SK-N-MC (cell line): ENCODE results near the gene NMBR.
"Not testable (repeated sequence)": the region's sequence is repeated elsewhere in the genome, so short reads cannot be mapped to it uniquely, and the experiment has no call there.

ENCODE experiments used
- EZH2 ChIP-seq: fragments of 200-600 bp; sonication (generic); IDR thresholded peaks from one replicate; pipeline ENCODE4 v1.6.1; 2017; ENCODE audit warnings: antibody characterized with exemption
- FOXP2 ChIP-seq: optimal IDR thresholded peaks from 2 replicates; pipeline ENCODE3; 2011; ENCODE audit warnings: mild to moderate bottlenecking, moderate library complexity; ENCODE audit not compliant: insufficient read depth; ENCODE audit errors: extremely low read length, control extremely low read depth
- POLR2AphosphoS5 ChIP-seq: IDR thresholded peaks from 2 replicates; pipeline ENCODE4 v1.6.1; 2012; ENCODE audit warnings: mild to moderate bottlenecking, low read depth, low read length, borderline replicate concordance

DNA sequence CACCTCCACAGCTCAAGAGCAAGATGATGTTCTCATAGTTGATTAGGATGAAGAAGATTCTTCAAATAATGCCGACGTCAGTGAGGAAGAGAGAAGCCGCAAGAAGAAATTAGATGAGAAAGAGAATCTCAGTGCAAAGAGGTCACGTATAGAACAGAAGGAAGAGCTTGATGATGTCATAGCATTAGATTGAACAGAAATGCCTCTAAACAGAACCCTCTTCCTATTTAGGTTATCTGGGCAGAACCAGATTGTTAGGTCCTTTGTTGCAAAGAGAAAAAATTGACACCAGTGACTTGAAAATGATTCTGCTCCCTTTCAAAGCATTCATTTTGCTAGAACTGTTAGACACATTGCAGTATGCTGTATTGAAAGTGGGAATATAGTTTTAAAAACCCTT is 84.1 kb downstream of the NMBR start:
- not testable (repeated sequence) for TF ChIP-seq EZH2, POLR2AphosphoS5, FOXP2
